Loucy (cell line): ENCODE data around the gene SPRR2F.
"Not testable (repeated sequence)": the region's sequence is repeated elsewhere in the genome, so short reads cannot be mapped to it uniquely, and the experiment has no call there.

Source experiments
- H2AFZ ChIP-seq: fragments of 200-600 bp; sonication (generic); 2 replicates; pipeline ENCODE4 v1.6.0; 2016; ENCODE audit warnings: antibody characterized with exemption, mild to moderate bottlenecking, low read length, moderate library complexity
- H3F3A ChIP-seq: fragments of 200-600 bp; 2 replicates; pipeline ENCODE4 v1.6.0; 2016; ENCODE audit warnings: antibody characterized with exemption, low read depth, mild to moderate bottlenecking
- H3K27me3 ChIP-seq: fragments of 200-600 bp; sonication (generic); 2 replicates; pipeline ENCODE4 v1.6.1; 2014; ENCODE audit warnings: low read length, mild to moderate bottlenecking; ENCODE audit not compliant: insufficient read depth, poor library complexity, severe bottlenecking
- H3K36me3 ChIP-seq: fragments of 200-600 bp; sonication (generic); 2 replicates; pipeline ENCODE4 v1.6.1; 2016; ENCODE audit warnings: low read length; ENCODE audit not compliant: insufficient read depth
- H3K4me1 ChIP-seq: fragments of 200-600 bp; sonication (generic); 2 replicates; pipeline ENCODE4 v1.5.1; 2014; ENCODE audit warnings: low read length, mild to moderate bottlenecking; ENCODE audit not compliant: insufficient read depth, poor library complexity, severe bottlenecking
- H3K4me2 ChIP-seq: fragments of 200-600 bp; sonication (generic); 2 replicates; pipeline ENCODE4 v1.6.0; 2014; ENCODE audit warnings: antibody characterized with exemption, low read length, low read depth, mild to moderate bottlenecking; ENCODE audit not compliant: poor library complexity, severe bottlenecking
- H3K4me3 ChIP-seq: fragments of 200-600 bp; sonication (generic); 2 replicates; pipeline ENCODE4 v1.5.1; 2014; ENCODE audit warnings: low read length, mild to moderate bottlenecking, mixed read lengths; ENCODE audit not compliant: poor library complexity, severe bottlenecking
- H3K79me2 ChIP-seq: fragments of 200-600 bp; sonication (generic); 2 replicates; pipeline ENCODE4 v1.6.1; 2014; ENCODE audit warnings: low read length; ENCODE audit not compliant: insufficient read depth
- H3K9ac ChIP-seq: fragments of 200-600 bp; sonication (generic); 2 replicates; pipeline ENCODE4 v1.6.0; 2014; ENCODE audit warnings: mild to moderate bottlenecking, low read depth, low read length, moderate library complexity; ENCODE audit not compliant: poor library complexity, severe bottlenecking
- H3K9me2 ChIP-seq: fragments of 200-600 bp; sonication (generic); replicated peaks from 2 replicates; pipeline ENCODE4 v1.6.1; 2016; ENCODE audit warnings: low read depth, low read length, mixed read lengths
- H3K9me3 ChIP-seq: fragments of 200-600 bp; sonication (generic); 2 replicates; pipeline ENCODE4 v1.6.1; 2014; ENCODE audit warnings: mild to moderate bottlenecking, antibody characterized with exemption, low read length, low read depth; ENCODE audit not compliant: insufficient read depth
- H4K20me1 ChIP-seq: fragments of 200-600 bp; sonication (generic); 2 replicates; pipeline ENCODE4 v1.6.0; 2014; ENCODE audit warnings: antibody characterized with exemption, low read length, mild to moderate bottlenecking; ENCODE audit not compliant: insufficient read depth, poor library complexity, severe bottlenecking
- CTCF ChIP-seq: fragments of 200-600 bp; sonication (generic); conservative IDR thresholded peaks from 2 replicates; pipeline ENCODE4 v1.5.1; 2014; ENCODE audit warnings: mild to moderate bottlenecking, antibody characterized with exemption, low read length
- EZH2phosphoT487 ChIP-seq: fragments of 200-600 bp; IDR thresholded peaks from 2 replicates; pipeline ENCODE4 v1.6.1; 2018; ENCODE audit warnings: antibody characterized with exemption, mild to moderate bottlenecking, moderate library complexity, borderline replicate concordance

SPRR2F gene

DNA sequence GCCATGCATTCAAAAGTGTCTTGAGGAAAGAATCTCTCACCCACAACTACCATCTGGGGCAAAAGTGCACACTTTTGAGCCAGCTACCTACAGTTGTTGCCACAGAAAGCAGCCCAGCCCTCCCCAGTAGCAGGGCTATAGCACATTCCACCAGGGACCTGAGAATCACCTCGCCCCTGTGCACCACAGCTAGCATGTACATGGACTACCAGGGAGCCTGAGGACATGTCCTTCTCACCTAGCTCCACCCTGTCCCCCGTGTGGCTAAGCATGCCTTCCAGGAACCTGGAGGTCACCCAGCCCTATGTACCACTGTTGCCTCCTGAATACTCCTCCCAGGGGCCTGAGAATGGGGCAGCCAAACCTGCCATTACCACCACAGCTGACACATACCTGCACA, 20.4 kb upstream of the SPRR2F start:
- Histone ChIP-seq H2AFZ (no peak overlapping the region), H3K9me3 (no peaks in the 10 kb centered on the region), H3K27me3 (no peaks in the 10 kb centered on the region), H3K4me3 (no peak overlapping the region), H3F3A (no peaks in the 10 kb centered on the region), H3K79me2 (no peaks in the 10 kb centered on the region), H3K4me1 (no peaks in the 10 kb centered on the region), H4K20me1 (no peaks in the 10 kb centered on the region), H3K9me2 (no peaks in the 10 kb centered on the region), H3K36me3 (no peaks in the 10 kb centered on the region), H3K9ac (no peak overlapping the region), H3K4me2 (no peak overlapping the region)
- TF ChIP-seq EZH2phosphoT487 = no peak
- TF ChIP-seq CTCF = no peak

DNA sequence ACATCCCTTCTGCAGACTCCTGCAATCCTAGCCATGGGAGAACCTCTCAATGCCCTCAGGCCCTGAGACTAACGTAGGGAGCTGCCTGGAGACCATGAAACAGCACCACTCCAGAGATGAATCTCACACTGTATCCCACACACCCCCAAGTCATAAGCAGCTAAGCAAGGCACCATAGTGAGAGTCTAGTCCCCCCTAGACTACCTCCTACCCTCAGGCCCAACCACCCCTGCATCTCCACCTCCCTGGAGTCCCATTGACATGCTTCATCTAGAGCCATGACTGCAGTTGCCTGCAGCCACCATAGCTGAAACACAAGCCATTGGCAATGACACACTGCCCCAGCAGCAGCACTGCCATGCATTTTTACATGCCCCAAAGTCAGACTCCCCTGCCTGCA, 20.0 kb upstream of the SPRR2F start:
- H4K20me1 ChIP-seq = no peaks in the 10 kb centered on the region
- no peaks in the 10 kb centered on the region for H3K9me2 ChIP-seq
- no peak for TF ChIP-seq CTCF
- no peak for TF ChIP-seq EZH2phosphoT487
- H3K9ac ChIP-seq = no peak overlapping the region
- H3K27me3 ChIP-seq = no peaks in the 10 kb centered on the region
- H3K36me3 ChIP-seq = no peaks in the 10 kb centered on the region
- no peak overlapping the region for H2AFZ ChIP-seq
- H3K4me2 ChIP-seq = no peak overlapping the region
- H3K79me2 ChIP-seq = no peaks in the 10 kb centered on the region
- H3K4me1 ChIP-seq = no peaks in the 10 kb centered on the region
- H3K4me3 ChIP-seq = no peak overlapping the region
- no peaks in the 10 kb centered on the region for H3F3A ChIP-seq
- no peaks in the 10 kb centered on the region for H3K9me3 ChIP-seq

DNA sequence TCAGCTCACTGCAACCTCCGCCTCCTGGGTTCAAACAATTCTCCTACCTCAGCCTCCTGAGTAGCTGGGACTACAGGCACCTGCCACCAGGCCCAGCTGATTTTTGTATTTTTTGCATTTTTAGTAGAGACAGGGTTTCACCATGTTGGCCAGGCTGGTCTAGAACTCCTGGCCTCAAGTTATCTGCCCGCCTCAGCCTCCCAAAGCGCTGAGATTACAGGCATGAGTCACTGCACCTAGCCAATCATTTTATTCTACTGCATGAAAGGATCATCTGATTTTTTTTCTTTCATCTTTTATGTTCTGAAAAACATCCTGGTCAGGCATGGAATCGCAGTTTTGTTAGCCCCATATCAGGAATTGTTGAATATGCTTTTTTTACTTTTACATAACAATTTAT, 15.4 kb upstream of the SPRR2F start:
- not testable (repeated sequence) for H3K36me3 ChIP-seq, H3K4me3 ChIP-seq, H3K27me3 ChIP-seq, H3F3A ChIP-seq, H3K4me2 ChIP-seq, H3K4me1 ChIP-seq, H3K79me2 ChIP-seq, H3K9me3 ChIP-seq, H3K9ac ChIP-seq, H3K9me2 ChIP-seq, H2AFZ ChIP-seq, H4K20me1 ChIP-seq

DNA sequence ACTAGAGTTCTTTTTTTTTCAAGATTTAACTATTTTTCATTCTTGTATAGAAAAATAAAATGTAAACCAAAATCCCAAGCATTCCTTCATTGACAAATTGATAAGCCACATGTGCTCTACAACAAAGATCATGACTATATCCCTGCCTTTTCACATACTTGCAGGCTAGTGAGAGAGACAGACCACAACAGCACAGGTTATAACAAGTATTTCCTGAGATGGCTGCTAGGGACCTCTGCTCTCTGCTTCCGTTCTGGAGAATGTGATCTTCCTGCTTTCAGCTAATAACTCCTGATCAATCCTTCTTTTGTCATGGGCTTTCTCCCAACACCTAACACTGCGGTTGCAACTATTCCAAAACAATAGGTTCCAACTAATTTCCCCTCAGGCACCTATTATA, 14.0 kb upstream of the SPRR2F start:
- H3K27me3 ChIP-seq = no peaks in the 10 kb centered on the region
- no peak overlapping the region for H3K9ac ChIP-seq
- no peaks in the 10 kb centered on the region for H3K4me1 ChIP-seq
- H3K79me2 ChIP-seq = no peaks in the 10 kb centered on the region
- no peaks in the 10 kb centered on the region for H3K9me2 ChIP-seq
- H3K4me3 ChIP-seq = no peak overlapping the region
- no peaks in the 10 kb centered on the region for H4K20me1 ChIP-seq
- no peaks in the 10 kb centered on the region for H3K36me3 ChIP-seq
- no peak for TF ChIP-seq EZH2phosphoT487
- no peak for TF ChIP-seq CTCF
- H3F3A ChIP-seq = no peaks in the 10 kb centered on the region
- H3K4me2 ChIP-seq = no peak overlapping the region
- no peak overlapping the region for H2AFZ ChIP-seq
- H3K9me3 ChIP-seq = no peaks in the 10 kb centered on the region
